ENCODE measurements around the gene FZD7.

FZD7 gene

DNA sequence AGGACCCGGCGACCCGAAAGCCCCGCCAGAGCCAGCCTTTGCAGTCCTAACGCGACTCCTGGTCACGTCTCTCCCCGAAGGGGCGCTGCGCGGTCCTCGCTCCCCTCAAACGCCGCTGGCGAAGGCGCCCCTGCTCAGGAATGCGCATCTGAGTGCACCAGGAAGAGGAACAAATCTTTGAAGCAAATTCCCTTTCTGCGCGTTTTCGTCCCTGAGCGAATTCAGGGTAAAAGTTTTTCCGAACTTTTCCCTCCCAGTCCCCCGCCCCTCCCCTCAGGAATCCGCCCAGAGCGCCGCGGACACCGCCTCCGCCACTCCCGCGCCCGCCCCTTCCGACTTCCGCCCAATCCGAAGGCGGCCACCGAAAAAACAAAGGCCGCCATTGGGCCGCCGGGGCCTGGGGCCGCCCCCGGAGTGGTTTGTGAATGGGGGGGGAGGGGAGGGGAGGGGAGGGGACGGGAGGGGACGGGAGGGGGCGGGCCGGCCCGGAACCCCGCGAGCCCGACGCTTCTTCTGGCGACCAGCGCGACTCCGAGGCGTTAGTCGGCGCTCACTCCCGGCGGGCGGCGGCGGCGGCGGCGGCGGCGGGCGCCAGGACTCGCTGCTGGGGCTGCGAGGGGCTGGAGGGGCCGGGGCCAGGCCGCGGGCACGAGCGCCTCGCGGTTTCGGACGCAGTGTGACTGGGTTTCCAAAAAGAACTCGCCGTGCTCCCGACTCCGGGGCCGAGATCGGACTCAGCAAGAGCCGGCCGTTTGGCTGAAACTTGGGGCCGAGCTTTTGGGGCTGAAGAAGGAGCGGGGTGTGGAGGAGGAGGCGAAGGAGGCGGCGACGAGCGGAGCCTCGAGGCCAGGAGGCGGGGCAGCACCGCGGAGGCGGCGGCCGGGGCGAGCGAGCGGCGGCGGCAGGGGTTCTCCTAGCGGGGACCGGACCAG lies at the start of gene FZD7:
FZD7 (plus strand) TSS at position 539 of the 932 bp plus-strand sequence. CDS start 793 bp downstream, outside the sequence.
- DNase-seq (ENCODE audit: low read depth in 2 of 2): peak; percentile 62 to 82

DNA sequence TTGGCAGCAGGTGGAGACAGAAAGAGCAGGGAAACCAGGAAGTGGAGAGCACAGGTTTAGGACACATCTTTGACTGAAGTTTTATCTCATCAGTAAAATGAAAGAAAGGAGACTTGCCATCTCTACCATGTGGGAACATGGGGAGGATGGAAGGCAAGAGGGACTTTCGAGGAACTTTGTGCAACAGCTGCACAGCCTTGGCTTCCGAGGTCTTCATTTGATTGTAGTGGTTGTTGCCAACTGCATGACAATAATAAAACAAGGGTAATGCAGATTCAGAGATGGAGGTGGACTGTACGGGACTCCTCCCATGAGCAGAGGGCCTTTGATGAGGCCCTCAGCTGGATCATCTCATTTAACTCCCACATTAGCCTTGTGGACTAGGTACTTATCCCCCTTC lies 49.3 kb upstream of the FZD7 start:
- DNase-seq (ENCODE audit: low read depth in 2 of 2): no peak

DNA sequence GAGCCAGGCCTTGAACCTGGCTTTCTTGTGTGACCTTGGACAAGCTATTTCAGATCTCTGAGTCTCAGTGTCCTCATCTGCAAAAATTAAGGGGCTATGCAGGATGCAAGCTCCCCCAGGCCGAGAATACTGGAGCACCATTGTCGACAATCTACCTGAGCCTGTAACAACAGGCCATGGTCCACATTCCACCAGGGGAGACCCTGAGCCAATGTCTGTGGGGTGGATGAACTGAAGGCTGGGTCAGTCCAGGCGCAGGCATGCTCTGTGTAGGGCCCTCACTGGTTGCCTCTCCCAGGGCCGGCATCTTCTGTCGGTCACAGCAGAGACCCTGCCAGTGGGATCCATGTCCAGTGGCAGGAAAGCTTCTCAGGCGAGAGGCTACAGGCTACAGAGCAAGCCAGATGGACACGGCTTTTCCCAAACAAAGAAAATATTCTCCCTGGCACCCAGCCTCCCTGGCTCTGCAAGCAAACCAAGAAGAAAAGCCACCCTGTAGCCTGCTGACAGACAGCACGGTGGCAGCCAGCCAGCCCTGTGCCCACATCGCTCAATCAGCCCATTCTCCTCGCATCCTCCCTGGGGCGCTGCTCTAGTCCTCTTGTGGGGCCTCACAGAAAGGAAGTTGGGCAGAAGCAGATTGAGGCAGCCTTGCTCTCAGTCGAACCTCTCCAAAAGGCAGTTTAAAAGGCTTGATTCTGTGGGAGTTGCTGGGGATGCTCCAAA lies 48.7 kb upstream of the FZD7 start:
- peak in 1 of 2 donors; percentile 7 for DNase-seq (ENCODE audit: low read depth in 2 of 2)

DNA sequence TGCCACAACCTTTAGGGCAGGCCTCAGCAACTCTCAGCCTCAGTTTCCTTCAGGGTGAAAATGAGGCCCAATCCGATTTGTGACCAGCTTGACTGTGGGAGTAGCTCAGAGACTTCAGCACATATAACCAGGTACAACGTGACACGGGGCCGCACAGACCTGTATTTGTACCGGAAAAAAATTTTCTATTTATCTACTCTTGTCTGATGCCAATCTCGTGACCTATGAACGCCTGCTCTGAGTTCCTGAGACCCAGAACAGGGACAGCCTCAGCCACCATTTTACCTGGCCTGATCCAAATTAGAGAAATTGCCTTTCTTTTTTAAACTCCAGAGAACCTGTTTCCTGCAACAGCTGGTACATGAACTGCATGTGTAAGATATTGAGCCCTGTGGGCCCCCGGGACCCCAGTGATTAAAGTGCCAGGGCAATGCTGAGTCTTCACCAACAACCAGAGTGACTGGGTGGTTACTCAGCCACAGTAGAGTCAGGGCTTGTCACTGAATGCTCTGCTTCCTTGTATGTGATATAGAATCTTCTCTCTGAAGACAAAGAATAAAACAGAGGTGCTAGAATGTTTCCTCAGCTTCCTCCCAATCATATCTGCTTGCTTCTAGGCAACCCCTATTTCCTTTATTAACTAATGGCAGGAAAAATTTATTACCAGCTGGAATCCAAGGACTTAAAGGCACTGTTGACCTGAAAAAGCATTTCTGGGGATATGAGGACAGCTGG lies 47.8 kb upstream of the FZD7 start:
- DNase-seq (ENCODE audit: low read depth in 2 of 2): no peak

DNA sequence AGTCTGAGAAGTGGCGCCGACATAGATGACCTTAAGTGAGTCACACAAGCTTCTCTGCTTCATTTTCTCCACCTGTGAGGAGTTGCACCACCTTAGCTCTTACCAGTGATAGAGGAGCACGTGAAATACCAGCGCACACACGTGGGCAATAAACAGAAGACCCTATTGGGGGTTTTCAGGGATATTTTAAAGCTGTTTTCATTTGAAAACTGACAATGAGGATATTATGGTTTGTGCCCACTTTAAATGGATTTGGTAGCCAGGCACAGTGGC lies 47.3 kb upstream of the FZD7 start:
- DNase-seq (ENCODE audit: low read depth in 2 of 2): no peak

DNA sequence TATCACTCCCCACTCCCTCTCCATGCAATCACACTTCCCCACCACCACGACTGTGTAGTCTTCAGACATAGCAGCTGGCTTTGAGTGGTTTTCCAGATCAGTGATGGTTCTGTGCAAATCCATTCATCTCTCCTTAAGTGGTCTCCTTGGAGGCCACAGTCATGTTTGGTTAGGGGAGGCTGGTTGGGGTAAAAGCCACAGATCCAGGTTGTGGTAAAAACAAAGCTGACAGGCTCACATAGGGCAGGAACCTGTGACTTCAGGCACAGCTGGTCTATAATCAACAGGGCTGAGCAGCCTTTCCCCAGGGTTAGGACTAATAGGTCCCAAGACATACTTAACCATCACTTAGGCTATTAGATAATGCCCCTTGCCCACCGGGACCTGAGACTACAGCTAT lies 46.2 kb upstream of the FZD7 start:
- no peak for DNase-seq (ENCODE audit: low read depth in 2 of 2)

DNA sequence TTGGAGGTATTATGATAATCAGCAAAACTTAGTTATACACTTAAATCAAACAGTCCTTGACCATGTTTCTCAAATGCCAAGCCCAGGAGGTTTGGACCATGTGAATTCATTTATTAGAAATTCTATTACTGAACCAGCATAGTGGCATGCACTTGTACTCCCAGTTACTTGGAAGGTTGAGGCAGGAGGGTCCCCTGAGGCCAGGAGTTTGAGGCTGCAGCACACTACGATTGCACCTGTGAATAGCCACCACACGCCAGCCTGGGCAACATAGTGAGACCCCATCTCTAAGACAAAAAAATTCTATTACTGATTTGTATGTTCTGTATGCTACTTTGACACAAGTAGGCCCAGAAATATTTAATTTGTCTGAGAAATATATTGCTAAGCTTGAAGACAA lies 43.6 kb upstream of the FZD7 start:
- no peak for DNase-seq (ENCODE audit: low read depth in 2 of 2)

DNA sequence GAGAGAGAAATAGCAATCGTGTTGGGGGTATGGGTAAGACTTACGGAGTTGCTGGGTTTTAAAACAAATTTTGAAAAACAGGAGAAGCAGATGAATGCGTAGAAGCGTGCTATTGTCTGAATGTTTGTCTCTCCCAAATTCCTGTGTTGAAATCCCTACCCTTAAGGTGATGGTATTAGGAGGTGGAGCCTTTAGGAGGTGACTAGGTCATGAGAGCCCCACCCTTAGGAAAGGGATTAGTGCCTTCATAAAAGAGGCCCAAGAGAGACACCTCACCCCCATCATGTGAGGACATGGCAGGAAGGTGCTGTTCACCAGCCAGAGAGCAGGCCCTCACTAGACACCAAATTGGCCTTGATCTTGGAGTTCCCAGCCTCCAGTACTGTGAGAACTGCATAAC lies 40.7 kb upstream of the FZD7 start:
- no peak for DNase-seq (ENCODE audit: low read depth in 2 of 2)

DNA sequence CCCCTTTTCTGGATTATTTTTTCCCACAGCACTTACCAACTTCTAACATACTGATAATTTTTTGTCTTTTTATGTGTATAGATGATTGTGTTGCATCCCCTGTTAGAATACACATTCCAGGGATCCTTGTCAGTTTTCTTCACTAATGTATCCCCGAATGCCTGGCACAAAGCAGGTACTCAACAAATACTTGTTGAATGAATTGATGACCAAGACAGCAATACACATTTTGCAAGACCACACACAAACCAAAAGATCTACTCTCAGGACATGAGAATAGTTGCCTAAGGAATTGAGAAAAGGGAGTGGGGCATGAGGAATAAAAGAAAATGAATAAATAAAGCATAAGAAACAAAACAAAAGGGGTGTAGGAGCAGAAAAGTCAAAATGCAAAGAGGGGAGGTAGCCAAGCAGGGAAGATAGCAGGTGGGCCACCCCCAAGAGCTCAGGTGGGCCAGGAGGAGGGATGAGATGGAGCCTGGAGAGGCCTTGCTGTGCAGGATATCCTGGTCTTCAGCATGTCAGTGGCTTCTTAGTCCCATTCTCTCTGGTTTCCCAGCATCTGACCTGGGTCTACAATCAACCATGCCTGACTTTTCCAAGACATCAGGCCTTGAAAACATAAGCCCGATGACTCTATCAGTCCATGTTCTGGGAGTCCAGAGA lies 38.5 kb upstream of the FZD7 start:
- no peak for DNase-seq (ENCODE audit: low read depth in 2 of 2)

DNA sequence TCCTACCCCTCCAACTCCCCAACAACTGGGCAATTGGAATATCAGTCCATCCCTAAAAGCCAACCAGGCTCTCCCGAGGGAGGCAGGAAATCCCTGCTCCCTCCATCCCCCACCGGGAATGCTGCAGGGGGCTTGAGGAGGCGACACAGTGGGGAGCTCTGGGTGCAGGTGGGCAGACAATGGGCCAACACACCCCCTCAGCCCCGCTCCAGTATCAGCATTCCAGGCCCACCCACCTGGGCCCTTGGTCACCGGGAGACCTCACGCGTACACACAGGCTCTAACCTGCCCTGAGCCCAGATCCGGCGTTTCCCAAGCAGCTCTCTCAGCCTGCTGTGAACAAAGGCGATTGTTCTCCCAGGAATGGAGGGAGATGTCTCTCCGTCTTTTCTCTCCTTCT lies 37.6 kb upstream of the FZD7 start:
- no peak for DNase-seq (ENCODE audit: low read depth in 2 of 2)

DNA sequence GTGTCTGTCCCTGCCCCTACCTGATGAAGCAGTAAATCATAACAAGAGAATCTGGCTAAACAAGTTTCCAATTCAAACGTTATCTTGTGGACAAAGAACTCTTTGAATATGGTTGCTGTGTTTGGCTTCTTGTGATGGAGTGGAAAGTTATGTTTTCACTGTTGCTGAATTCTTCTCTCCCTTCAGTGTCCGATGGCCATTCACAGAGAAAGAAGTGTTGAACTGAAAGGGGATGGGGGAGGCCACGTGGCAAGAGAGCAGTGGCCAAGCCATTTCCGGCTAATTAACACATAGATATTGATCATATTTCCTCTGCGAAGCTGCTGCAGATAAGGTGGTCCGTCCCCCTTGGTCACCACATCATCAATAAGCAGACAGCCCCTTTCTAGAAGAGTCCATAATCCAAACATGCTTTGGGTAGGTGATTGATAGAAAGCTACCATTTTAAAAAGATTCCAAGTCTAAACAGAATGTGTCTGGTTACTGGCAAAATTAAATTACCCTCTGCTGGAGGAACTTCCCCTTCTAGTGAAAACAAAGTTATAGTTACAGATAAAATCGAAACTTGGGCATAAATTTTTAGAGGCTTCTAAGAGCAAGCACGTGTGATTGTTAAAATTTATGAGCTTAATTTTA lies 36.9 kb upstream of the FZD7 start:
- DNase-seq (ENCODE audit: low read depth in 2 of 2): no peak

DNA sequence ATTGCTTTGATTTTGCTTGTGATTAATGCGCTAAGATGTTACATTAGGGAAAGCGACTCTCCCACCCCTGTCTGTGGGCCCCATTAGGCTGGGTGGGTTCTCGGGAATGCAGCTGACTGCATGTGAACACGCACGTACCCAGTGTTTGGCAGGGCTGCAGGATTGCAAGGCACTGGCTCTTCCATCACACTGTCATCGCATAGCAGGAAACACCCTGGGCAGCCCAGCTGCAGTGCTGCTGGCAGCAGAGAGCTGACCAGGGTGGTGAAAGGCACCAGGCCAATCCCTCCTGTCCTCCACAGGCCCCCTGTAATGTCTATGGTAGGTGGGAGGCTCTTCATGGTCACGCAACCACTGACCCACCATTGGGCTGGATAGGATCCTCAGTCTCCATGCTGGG lies 34.4 kb upstream of the FZD7 start:
- DNase-seq (ENCODE audit: low read depth in 2 of 2): no peak

DNA sequence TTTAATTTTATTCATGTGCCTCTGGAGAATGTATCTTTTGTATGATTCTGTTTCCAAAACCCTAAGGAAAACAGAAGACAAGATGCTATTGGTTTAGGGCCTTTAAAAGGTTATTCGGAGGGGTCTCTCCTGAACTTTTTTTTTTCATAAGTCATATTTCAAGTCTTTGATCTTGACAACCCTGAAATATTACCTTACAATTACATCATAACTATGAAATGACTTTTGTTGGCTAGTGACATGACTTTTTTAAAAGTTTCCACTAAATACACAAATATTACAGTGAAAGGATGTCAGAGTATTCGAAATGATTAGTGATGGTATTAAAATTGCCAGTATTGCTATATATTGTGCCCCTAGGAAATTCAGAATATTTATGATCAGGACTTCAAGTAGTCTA lies 31.8 kb upstream of the FZD7 start:
- DNase-seq (ENCODE audit: low read depth in 2 of 2): no peak

DNA sequence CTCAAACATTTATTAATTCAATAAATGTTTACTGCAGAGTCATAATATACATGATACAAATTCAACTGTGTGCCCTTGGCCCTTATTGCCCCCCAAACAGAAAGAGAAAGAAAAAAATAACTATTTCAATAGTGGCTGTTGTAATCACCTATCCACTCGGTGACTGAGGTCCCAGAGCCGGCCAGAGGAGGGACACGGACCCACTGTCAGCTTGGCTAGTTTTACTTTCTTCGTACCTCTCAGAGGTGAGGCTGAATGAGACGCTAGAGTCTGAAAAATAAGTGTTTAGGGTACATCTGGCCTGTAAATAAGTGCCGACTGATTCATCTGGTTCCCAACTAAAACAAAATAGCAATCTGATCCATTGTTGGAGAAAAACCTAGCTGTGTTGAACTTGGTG lies 31.3 kb upstream of the FZD7 start:
- DNase-seq (ENCODE audit: low read depth in 2 of 2): no peak

DNA sequence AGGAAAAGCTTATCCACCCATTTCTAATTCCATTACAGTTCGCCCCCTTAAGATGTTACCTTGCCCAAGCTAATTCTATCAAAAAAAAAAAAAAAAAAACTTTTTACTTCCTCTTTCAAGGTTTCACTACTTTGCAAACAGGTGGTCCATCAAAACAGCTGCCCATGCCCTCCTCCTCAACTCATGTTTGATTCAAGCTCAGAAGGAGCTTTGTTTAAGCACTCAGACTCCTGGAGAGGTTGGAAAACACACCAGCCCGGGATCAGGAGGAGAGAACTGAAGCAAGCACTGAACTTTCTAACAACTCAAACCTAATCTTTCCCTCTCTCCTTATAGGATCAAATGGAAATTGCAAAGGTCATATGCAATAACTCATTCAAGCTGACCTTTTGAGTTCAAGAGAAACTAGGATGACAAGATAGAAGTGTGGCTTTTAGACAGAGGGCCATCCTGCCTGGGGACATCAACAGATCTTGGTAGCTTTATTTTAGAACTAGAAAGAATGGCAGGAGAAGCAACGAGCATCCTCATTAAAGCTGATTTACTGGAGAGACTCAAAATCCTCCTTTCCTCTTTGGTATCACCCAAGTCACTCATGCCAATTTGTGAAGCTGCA lies 28.3 kb upstream of the FZD7 start:
- no peak for DNase-seq (ENCODE audit: low read depth in 2 of 2)

DNA sequence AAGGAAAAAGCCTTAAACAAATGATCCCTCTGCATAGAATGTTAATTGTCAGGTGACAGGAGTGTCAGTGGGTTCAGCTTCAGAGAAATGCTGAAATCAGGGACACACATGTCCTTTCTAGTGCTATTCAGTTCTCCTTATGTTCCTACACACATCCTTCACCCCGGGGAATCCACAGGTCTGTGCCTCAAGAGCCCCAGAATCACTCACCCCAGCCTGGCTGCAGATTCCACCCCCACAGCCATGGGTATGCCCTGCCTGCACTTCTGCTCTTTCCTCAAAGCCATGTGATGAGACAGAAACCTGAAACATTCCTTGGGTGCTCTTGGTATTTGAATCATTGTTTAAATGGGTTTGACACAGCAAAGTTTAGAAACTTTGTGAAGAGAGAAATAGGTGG lies 27.4 kb upstream of the FZD7 start:
- no peak for DNase-seq (ENCODE audit: low read depth in 2 of 2)

DNA sequence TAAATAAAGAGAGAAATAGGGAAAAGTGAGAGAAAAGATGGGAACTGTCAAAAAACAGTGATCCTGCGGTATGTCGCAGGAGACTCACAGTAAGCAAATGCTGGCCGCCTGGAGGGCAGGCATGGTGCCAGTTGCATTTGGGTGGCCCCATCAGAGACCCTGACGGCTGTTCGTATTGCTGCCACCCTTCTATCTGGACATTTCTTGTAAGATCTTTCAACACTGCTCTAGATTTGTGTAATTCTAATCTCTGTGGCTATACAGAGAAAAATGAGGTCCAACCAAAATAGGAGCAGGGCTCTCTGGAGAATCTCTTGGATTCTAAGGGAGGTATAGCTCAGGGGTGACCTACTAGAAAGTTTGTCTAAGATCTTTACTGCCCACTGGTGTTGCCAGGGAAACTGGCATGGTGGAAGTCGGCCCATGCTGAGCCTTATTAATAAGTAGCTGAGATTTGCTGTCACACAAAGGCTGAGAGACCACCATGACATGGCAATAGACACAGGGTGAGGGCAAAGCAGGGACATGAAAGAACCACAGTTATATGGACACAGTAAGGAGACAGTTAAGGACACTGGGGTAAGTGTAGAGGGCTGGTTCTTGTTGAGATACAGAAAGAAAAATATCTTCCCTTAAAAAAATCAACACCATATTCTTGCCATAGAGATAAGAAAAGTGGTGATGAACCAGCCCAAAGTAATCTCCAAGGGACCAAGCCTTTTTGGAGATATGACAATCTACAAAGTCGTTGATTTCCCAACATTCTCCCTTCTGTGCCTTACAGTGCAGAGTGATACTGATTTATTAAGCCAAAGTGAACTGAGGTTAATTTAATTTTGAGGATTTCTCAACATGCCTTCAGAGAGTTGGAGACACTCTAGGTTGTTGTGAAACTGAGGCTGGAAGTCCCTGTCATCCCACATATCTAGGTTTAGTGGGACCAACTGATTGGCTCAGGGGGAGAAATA lies 26.4 kb upstream of the FZD7 start:
- DNase-seq (ENCODE audit: low read depth in 2 of 2): no peak

DNA sequence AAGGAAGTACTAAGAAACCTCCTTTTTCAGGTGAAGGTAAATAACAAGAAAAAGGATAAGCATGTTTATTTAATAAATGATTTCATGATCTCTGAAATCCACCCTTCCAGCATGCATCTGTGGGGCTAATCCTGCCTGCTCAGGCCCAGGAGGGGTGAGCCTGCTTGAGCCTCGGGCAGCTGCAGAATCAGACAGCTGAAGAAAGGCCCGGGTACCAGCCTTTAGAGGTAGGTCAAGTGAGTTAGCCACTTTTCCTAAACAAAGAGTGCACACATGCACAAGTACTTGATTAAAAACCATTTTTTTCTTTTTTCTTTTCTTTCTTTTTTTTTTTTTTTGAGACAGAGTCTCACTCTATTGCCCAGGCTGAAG lies 25.7 kb upstream of the FZD7 start:
- no peak for DNase-seq (ENCODE audit: low read depth in 2 of 2)

DNA sequence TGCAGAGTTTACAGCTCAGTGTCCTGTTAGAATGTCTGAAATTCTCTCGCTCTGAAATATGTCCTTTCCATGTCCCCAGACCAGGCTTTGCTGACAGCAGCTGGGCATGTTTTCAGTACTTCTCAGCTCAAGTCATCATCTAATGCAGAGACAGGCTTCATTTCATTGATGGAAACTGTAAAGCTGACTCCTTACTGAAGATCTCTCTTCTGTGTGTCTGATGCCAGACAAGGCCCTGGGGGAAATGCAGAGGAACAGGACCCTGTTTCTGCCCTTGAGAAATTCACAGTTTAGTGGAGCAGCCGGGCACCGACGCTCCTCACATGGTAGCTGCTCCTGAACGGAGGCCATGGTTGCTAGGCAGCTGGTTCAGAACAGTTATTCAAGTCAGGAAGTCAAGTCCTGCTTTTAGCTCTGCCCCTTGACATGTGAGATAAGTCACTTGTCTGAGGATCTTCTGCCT lies 24.6 kb upstream of the FZD7 start:
- no peak for DNase-seq (ENCODE audit: low read depth in 2 of 2)

DNA sequence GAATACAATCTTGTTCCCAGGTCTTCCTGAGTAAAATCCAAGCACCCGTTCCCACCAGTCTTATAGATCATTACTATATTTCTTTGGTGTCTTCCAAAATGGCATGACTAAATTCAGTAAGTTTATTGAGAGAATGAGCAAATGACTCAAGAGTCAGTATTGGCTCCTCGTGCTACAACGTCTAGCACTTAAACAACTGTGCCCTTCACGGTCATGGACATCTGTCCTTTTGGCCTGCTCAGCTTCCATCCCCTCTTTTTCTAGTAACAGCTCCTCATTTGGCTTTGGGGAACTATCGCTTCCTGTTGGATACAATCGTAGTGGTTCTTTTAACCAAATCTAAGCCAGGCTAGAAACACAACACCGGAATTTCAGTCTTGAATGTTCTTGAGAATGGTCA lies 24.1 kb upstream of the FZD7 start:
- no peak for DNase-seq (ENCODE audit: low read depth in 2 of 2)
